Liver (tissue), 9 donors: ENCODE measurements around the gene STAT1. TPM values are rescaled to one million over a fixed set of nuclear protein-coding genes. Genes with fewer than 3 reads are reported as not detected.

ENCODE experiments used
- DNase-seq: peaks from one replicate; pipeline ENCODE4 v3.0.0-alpha.2; 2017; ENCODE audit warnings: low spot score
- H3K27ac ChIP-seq, 2 donors: one replicate each; pipeline ENCODE4 v1.7.0; 2013; ENCODE audit warnings: inconsistent platforms in 2 of 2, low read length in 2 of 2, control low read depth in 1 of 2, low read depth in 1 of 2, mild to moderate bottlenecking in 1 of 2
- H3K27me3 ChIP-seq, 4 donors: one replicate each; pipeline versions ENCODE4 v1.6.1 to v1.7.0; 2013; ENCODE audit warnings: low read length in 3 of 4, inconsistent platforms in 1 of 4, mild to moderate bottlenecking in 1 of 4, moderate library complexity in 1 of 4; ENCODE audit not compliant: control insufficient read depth in 4 of 4, insufficient read depth in 4 of 4
- H3K36me3 ChIP-seq, 4 donors: one replicate each; pipeline versions ENCODE4 v1.6.1 to v1.7.0; 2013; ENCODE audit warnings: low read length in 3 of 4, mild to moderate bottlenecking in 3 of 4, low read depth in 1 of 4, moderate library complexity in 1 of 4; ENCODE audit not compliant: control insufficient read depth in 4 of 4, insufficient read depth in 3 of 4
- H3K4me1 ChIP-seq, 4 donors: one replicate each; pipeline versions ENCODE4 v1.6.1 to v1.7.0; 2013; ENCODE audit warnings: low read length in 3 of 4, mild to moderate bottlenecking in 3 of 4, moderate library complexity in 1 of 4; ENCODE audit not compliant: control insufficient read depth in 4 of 4, insufficient read depth in 4 of 4
- H3K4me3 ChIP-seq, 3 donors: one replicate each; pipeline versions ENCODE4 v1.6.1 to v1.7.0; 2013; ENCODE audit warnings: low read length in 3 of 3, control low read depth in 1 of 3, low read depth in 1 of 3, mild to moderate bottlenecking in 1 of 3
- H3K9ac ChIP-seq, 2 donors: one replicate each; pipeline ENCODE4 v1.7.0; 2013; ENCODE audit warnings: low read length in 2 of 2, mild to moderate bottlenecking in 2 of 2, moderate library complexity in 2 of 2, control low read depth in 1 of 2, low read depth in 1 of 2
- H3K9me3 ChIP-seq, 4 donors: one replicate each; pipeline versions ENCODE4 v1.6.1 to v1.7.0; 2013; ENCODE audit warnings: low read length in 3 of 4; ENCODE audit not compliant: control insufficient read depth in 4 of 4
- ATF3 ChIP-seq: IDR thresholded peaks from 2 replicates; pipeline ENCODE4 v1.6.1; 2016; ENCODE audit warnings: antibody characterized with exemption
- CTCF ChIP-seq: fragments of 150-350 bp; IDR thresholded peaks from 2 replicates; pipeline ENCODE4 v1.5.1; 2017; ENCODE audit warnings: improper control_type of control experiment, low read depth, low read length; ENCODE audit not compliant: missing input control
- EGR1 ChIP-seq, 2 donors: IDR thresholded peaks; 2 replicates each; pipeline ENCODE4 v1.6.1; 2016 to 2018; ENCODE audit warnings: antibody characterized with exemption in 2 of 2, low read depth in 2 of 2
- FOXA1 ChIP-seq: IDR thresholded peaks from 2 replicates; pipeline ENCODE4 v1.6.1; 2016; ENCODE audit warnings: antibody characterized with exemption
- FOXA2 ChIP-seq: IDR thresholded peaks from 2 replicates; pipeline ENCODE4 v1.6.1; 2016; ENCODE audit warnings: antibody characterized with exemption
- GABPA ChIP-seq, 2 donors: IDR thresholded peaks in 1 of 2; conservative IDR thresholded peaks in 1 of 2; 2 replicates each; pipeline ENCODE4 v1.6.1; 2016; ENCODE audit warnings: antibody characterized with exemption in 2 of 2, mild to moderate bottlenecking in 1 of 2, moderate library complexity in 1 of 2
- HNF4A ChIP-seq, 2 donors: conservative IDR thresholded peaks; 2 replicates each; pipeline ENCODE4 v1.6.1; 2016; ENCODE audit warnings: antibody characterized with exemption in 2 of 2, mild to moderate bottlenecking in 2 of 2
- HNF4G ChIP-seq: IDR thresholded peaks from 2 replicates; pipeline ENCODE4 v1.6.1; 2016; ENCODE audit warnings: antibody characterized with exemption
- JUND ChIP-seq, 2 donors: IDR thresholded peaks; 2 replicates each; pipeline ENCODE4 v1.6.1; 2016; ENCODE audit warnings: antibody characterized with exemption in 2 of 2
- MAX ChIP-seq: IDR thresholded peaks from 2 replicates; pipeline ENCODE4 v1.6.1; 2016; ENCODE audit warnings: antibody characterized with exemption
- NR2F2 ChIP-seq: IDR thresholded peaks from 2 replicates; pipeline ENCODE4 v1.6.1; 2016; ENCODE audit warnings: antibody characterized with exemption
- RAD21 ChIP-seq, 2 donors: IDR thresholded peaks; 2 replicates each; pipeline ENCODE4 v1.6.1; 2016; ENCODE audit warnings: antibody characterized with exemption in 2 of 2, mild to moderate bottlenecking in 2 of 2
- REST ChIP-seq: IDR thresholded peaks from 2 replicates; pipeline ENCODE4 v1.6.1; 2016; ENCODE audit warnings: antibody characterized with exemption, mild to moderate bottlenecking
- RXRA ChIP-seq, 2 donors: IDR thresholded peaks; 2 replicates each; pipeline ENCODE4 v1.6.1; 2017 to 2018; ENCODE audit warnings: antibody characterized with exemption in 2 of 2, mild to moderate bottlenecking in 1 of 2
- SP1 ChIP-seq: IDR thresholded peaks from 2 replicates; pipeline ENCODE4 v1.6.1; 2018; ENCODE audit warnings: antibody characterized with exemption, mild to moderate bottlenecking
- TAF1 ChIP-seq: conservative IDR thresholded peaks from 2 replicates; pipeline ENCODE4 v1.6.1; 2016; ENCODE audit warnings: antibody characterized with exemption, mild to moderate bottlenecking
- YY1 ChIP-seq: IDR thresholded peaks from 2 replicates; pipeline ENCODE4 v1.6.1; 2016; ENCODE audit warnings: antibody characterized with exemption, mild to moderate bottlenecking
- ZBTB33 ChIP-seq: IDR thresholded peaks from 2 replicates; pipeline ENCODE4 v1.6.1; 2016; ENCODE audit warnings: antibody characterized with exemption
- WGBS: extraction: QIAGEN DNeasy Blood & Tissue Kit; methylation state at CpG from one replicate; pipeline ENCODE4 v1.1.7; 2013; 5-methylcytosine and 5-hydroxymethylcytosine counted together
- polyA plus RNA-seq, 2 donors: library from polyadenylated mRNA; stranded (reverse) in 1 of 2; unstranded in 1 of 2; fragments of 200-250 nt in 1 of 2; fragments of >200 nt in 1 of 2; fragmentation: Nextera tagmentation in 1 of 2; extraction: Ambion mirVana in 1 of 2; gene quantifications; one replicate each; pipeline versions ENCODE4 v1.2.1 to v1.2.3, GENCODE V29; 2013 to 2015
- total RNA-seq, 2 donors: library from RNA; depleted of rRNA; stranded (reverse); fragments of >200 nt; gene quantifications; one replicate each; pipeline ENCODE4 v1.2.3, GENCODE V29; 2014
- donor health status: healthy.
- donor health status: healthy.
- donor health status: healthy.
- donor health status: healthy.
- donor health status: healthy.

The STAT1 gene
- total and polyA plus RNA-seq, 4 donors: 26.2 to 78.7 (median 45.6) TPM

- H3K9ac ChIP-seq: no peak overlapping the region
- peaks cover 0 to 2% (median under 1%) of the 10 kb centered on the region in 4 donors for H3K36me3 ChIP-seq
- WGBS: 93% methylated on average over 3 of the region's 3 CpGs
- no peaks in the 10 kb centered on the region for H3K9me3 ChIP-seq
- no peaks in the 10 kb centered on the region for H3K27me3 ChIP-seq
- TF ChIP-seq GABPA (IDR thresholded peaks at IDR 0.05 in 1 of 2, conservative IDR thresholded peaks at IDR 0.05 in 1 of 2) (no peak), NR2F2 (no peak), YY1 (no peak), JUND (IDR thresholded peaks at IDR 0.05) (no peak), TAF1 (no peak), RAD21 (IDR thresholded peaks at IDR 0.05) (no peak), ZBTB33 (no peak), FOXA2 (no peak), ATF3 (no peak), CTCF (no peak), FOXA1 (no peak), RXRA (IDR thresholded peaks at IDR 0.05) (no peak), REST (no peak), HNF4A (conservative IDR thresholded peaks at IDR 0.05) (no peak), EGR1 (IDR thresholded peaks at IDR 0.05; ENCODE audit: low read depth in 2 of 2) (no peak)
- DNase-seq: no peak
- H3K4me3 ChIP-seq: no peak overlapping the region
- no peak overlapping the region for H3K27ac ChIP-seq
- H3K4me1 ChIP-seq: no peaks in the 10 kb centered on the region
Measured at GRCh38 chr2:191059308-191059707, 45.3 kb upstream of the STAT1 start.

GRCh38 chr2:191056228-191056627 lies 42.3 kb upstream of the STAT1 start:
- Histone ChIP-seq H3K9ac (no peak overlapping the region), H3K27ac (no peak overlapping the region), H3K4me1 (peaks cover 0 to 23% (median 15%) of the 10 kb centered on the region in 4 donors), H3K27me3 (no peaks in the 10 kb centered on the region), H3K36me3 (peaks cover 0 to 1% (median 0%) of the 10 kb centered on the region in 4 donors), H3K4me3 (no peak overlapping the region), H3K9me3 (no peaks in the 10 kb centered on the region)
- no peak for DNase-seq
- 82% methylated on average over 2 of the region's 2 CpGs for WGBS
- TF ChIP-seq REST (no peak), MAX (no peak), NR2F2 (no peak), ATF3 (no peak), FOXA1 (no peak), JUND (IDR thresholded peaks at IDR 0.05) (no peak), ZBTB33 (no peak), GABPA (IDR thresholded peaks at IDR 0.05 in 1 of 2, conservative IDR thresholded peaks at IDR 0.05 in 1 of 2) (no peak), HNF4A (conservative IDR thresholded peaks at IDR 0.05) (no peak), RXRA (IDR thresholded peaks at IDR 0.05) (no peak), SP1 (no peak), HNF4G (no peak), EGR1 (IDR thresholded peaks at IDR 0.05; ENCODE audit: low read depth in 2 of 2) (no peak)
